ENCODE results near the gene CLN6. TPM values are rescaled to one million over a fixed set of nuclear protein-coding genes. Genes with fewer than 3 reads are reported as not detected.

The CLN6 gene
- total RNA-seq, 1 experiment from 2014 or later = 68.7 TPM

GRCh38 chr15:68196445-68197169 is 32.9 kb downstream of the CLN6 start:
- DNase-seq (ENCODE audit: low read depth, low spot score) (no peak), ATAC-seq (no peak)
- in situ Hi-C loops (cut with HindIII; ENCODE audit: low pct_unique_long_range_greater_than_20kb, low sequenced_read_pairs) = no loop called here
- ChIA-PET POLR2A (no interaction called here), CTCF (no interaction called here)
- no peaks in the 10 kb centered on the region for H3K27me3 ChIP-seq (ENCODE audit: control insufficient read depth, insufficient read depth, low read length)
- H3K9me3 ChIP-seq (ENCODE audit: control insufficient read depth, insufficient read depth, low read depth, low read length) = no peaks in the 10 kb centered on the region
- no peak overlapping the region for H3K4me3 ChIP-seq (ENCODE audit: low read depth in 2 of 2, low read length in 2 of 2)
- H3K4me1 ChIP-seq (ENCODE audit: control insufficient read depth, insufficient read depth, low read length) = peaks cover 5% of the 10 kb centered on the region
- intact Hi-C loops (cut with micrococcal nuclease; ENCODE audit: unreplicated experiment) = no loop called here
- BruUV-seq (replicated peaks) = no TSS peak
- peaks cover 6% of the 10 kb centered on the region for H3K36me3 ChIP-seq (ENCODE audit: control insufficient read depth, insufficient read depth, low read length)
- H3K27ac ChIP-seq (ENCODE audit: low read length) = no peak overlapping the region
- no peak for TF ChIP-seq POLR2AphosphoS5 (IDR thresholded peaks at IDR 0.05; ENCODE audit: low read depth, low read length)
- TF ChIP-seq, protein P1, sequence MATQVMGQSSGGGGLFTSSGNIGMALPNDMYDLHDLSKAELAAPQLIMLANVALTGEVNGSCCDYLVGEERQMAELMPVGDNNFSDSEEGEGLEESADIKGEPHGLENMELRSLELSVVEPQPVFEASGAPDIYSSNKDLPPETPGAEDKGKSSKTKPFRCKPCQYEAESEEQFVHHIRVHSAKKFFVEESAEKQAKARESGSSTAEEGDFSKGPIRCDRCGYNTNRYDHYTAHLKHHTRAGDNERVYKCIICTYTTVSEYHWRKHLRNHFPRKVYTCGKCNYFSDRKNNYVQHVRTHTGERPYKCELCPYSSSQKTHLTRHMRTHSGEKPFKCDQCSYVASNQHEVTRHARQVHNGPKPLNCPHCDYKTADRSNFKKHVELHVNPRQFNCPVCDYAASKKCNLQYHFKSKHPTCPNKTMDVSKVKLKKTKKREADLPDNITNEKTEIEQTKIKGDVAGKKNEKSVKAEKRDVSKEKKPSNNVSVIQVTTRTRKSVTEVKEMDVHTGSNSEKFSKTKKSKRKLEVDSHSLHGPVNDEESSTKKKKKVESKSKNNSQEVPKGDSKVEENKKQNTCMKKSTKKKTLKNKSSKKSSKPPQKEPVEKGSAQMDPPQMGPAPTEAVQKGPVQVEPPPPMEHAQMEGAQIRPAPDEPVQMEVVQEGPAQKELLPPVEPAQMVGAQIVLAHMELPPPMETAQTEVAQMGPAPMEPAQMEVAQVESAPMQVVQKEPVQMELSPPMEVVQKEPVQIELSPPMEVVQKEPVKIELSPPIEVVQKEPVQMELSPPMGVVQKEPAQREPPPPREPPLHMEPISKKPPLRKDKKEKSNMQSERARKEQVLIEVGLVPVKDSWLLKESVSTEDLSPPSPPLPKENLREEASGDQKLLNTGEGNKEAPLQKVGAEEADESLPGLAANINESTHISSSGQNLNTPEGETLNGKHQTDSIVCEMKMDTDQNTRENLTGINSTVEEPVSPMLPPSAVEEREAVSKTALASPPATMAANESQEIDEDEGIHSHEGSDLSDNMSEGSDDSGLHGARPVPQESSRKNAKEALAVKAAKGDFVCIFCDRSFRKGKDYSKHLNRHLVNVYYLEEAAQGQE (IDR thresholded peaks at IDR 0.05; ENCODE audit: insufficient read depth in 1 of 2, low read depth in 2 of 2, low read length in 1 of 2) = no peak
- TF ChIP-seq CTCF (IDR thresholded peaks at IDR 0.05) = no peak
- no peak for TF ChIP-seq TCF7L2 (IDR thresholded peaks at IDR 0.05; ENCODE audit: low read depth, low read length)
- TF ChIP-seq SIN3A (IDR thresholded peaks at IDR 0.05; ENCODE audit: borderline replicate concordance, insufficient read depth, low read depth, low read length) = no peak

DNA sequence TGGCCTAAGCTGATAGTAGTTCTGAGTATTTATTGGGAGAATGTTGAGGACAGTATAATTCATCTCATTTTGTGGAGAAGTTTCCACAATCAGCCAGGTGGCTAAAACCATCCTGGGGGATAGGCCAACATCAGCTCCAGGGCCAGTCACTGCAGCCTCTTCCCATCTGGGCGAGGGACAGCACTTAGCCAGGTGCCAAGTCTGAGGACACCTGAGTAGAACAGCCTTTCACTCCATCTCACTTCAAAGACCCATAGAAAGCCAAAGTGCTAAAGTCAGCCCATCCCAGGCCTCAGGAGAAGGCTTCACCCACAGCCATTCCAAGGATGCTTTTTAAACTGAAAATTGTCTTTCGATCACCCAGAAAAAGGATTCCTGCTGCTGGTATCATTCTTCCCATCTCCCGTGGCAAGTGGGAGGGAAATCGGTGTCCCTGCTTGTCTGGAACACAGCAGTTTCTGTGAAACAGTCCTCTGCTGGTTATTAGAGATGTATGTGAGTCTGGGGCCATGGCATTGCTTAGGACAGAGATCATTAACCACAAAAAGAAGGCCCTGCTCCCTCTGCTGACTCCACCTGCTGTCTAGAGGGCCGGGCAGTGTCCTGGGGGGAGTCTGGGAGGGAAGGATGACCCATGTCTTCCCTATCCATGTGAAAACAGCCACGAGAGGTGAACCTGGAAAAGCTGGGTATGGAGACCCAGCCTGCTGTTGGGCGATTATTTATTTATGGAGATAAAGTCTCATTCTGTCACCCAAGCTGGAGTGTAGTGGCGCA is 34.0 kb downstream of the CLN6 start:
- DNase-seq (ENCODE audit: low read depth, low spot score) = no peak
- CTCF ChIA-PET = interaction anchor here (0.6 to 1.0 kb wide), 5 partner anchors 10 to 549 kb away, joined by 3 to 6 read pairs (median 4); no protein-coding TSS in a partner anchor
- Histone ChIP-seq H3K4me3 (ENCODE audit: low read depth in 2 of 2, low read length in 2 of 2) (no peak overlapping the region), H3K4me1 (ENCODE audit: control insufficient read depth, insufficient read depth, low read length) (peaks cover 5% of the 10 kb centered on the region), H3K9me3 (ENCODE audit: control insufficient read depth, insufficient read depth, low read depth, low read length) (no peaks in the 10 kb centered on the region), H3K27ac (ENCODE audit: low read length) (no peak overlapping the region), H3K36me3 (ENCODE audit: control insufficient read depth, insufficient read depth, low read length) (peaks cover 11% of the 10 kb centered on the region), H3K27me3 (ENCODE audit: control insufficient read depth, insufficient read depth, low read length) (no peaks in the 10 kb centered on the region)
- no TSS peak for BruUV-seq (replicated peaks)
- TF ChIP-seq, protein P1 (IDR thresholded peaks at IDR 0.05; ENCODE audit: insufficient read depth in 1 of 2, low read depth in 2 of 2, low read length in 1 of 2) = no peak
- no peak for TF ChIP-seq POLR2AphosphoS5 (IDR thresholded peaks at IDR 0.05; ENCODE audit: low read depth, low read length)
- no peak for TF ChIP-seq CTCF (IDR thresholded peaks at IDR 0.05)
- no peak for TF ChIP-seq TCF7L2 (IDR thresholded peaks at IDR 0.05; ENCODE audit: low read depth, low read length)
- no peak for TF ChIP-seq SIN3A (IDR thresholded peaks at IDR 0.05; ENCODE audit: borderline replicate concordance, insufficient read depth, low read depth, low read length)
- intact Hi-C loops (cut with micrococcal nuclease; ENCODE audit: unreplicated experiment) (no loop called here), in situ Hi-C loops (cut with HindIII; ENCODE audit: low pct_unique_long_range_greater_than_20kb, low sequenced_read_pairs) (no loop called here)
- POLR2A ChIA-PET = no interaction called here
- 0 out of 2 replicates have a peak, but pooled peaks have one; percentile 8 for ATAC-seq
